GM19023 (cell line): ENCODE measurements around the gene PFKFB4.

Experiments
- ATAC-seq: cut with Tn5 transposase; IDR thresholded peaks from one replicate; pipeline ENCODE4 v1.9.1; 2021; ENCODE audit warnings: mild to moderate bottlenecking, moderate library complexity; ENCODE audit not compliant: unreplicated experiment

Gene PFKFB4

GRCh38 chr3:48585411-48585810 lies 28.8 kb upstream of the PFKFB4 start:
- ATAC-seq: no peak

DNA sequence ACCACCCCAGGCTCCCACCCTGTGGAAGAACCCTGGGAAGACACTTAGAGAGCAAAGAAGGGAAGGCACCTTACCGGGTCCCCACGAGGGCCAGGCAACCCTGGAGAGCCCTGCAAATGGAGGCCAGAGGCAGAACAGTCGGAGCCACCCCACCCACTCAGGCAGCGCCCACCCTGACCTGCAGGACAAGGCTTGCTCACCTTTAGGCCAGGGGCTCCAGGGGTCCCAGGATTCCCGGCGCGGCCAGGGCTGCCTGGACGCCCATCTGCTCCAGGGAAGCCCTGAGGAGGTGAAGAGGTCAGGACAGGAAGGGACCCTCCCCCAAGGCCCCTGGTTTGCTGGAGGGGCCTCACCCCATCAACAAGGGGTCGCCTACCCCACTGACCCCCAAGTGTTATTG lies 28.2 kb upstream of the PFKFB4 start:
- no peak for ATAC-seq

DNA sequence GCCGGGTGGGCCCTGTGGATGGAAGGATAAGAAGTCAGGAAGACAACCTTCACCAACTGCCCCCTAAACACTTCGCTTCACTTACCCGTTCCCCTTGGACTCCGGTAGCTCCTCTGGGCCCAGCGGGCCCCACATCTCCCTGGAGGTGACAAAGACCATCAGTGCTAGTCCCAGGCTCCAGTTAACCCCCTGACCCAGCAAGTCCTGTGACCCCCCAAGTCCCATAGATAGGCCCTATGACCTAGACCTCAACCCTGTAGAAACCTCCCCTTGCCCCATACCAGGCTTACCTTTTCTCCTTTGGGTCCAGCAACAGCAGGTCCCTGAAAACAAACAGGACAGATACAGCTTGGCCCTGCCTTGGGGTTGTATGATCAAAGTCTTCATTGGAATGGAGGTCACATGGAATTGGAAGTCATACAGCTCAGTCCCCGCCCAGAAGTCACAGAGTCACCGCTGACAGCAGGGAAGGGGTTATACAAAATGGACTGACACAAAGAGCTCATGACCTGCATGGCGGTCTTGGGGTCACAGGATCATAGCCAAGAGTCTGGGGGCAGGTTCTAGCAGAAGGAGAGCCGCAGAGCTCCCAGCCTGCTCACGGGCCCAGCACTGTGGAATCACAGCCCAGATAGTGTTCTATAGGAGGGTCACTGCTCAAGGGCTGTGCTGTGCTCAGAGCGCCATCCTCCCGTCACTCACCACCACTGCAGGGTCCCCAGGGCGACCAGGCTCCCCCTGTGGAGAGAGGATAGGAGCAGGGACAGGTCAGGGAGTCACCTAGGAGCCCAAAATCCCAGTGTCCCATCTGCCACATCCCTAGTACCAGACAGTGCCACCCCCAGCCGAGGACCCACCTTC lies 25.2 kb upstream of the PFKFB4 start:
- ATAC-seq: no peak

GRCh38 chr3:48576647-48577046 lies 20.0 kb upstream of the PFKFB4 start:
- no peak for ATAC-seq

DNA sequence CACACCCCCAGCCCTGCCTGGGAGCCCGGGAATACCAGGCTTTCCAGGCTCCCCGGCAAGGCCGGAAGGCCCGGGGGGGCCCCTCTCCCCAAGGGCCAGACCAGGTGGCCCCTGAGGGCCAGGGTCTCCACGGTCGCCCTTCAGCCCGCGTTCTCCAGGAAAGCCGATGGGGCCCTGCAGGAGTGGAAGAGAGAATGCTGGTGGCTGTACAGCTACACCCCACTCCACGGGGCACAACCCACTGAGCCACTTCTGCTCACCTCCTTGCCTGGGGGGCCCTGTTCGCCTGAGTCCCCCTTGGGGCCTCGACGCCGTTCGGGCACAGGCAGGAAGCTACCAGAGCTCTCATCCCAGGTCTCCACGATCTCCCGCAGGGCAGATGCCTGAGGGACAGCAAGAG lies 18.8 kb upstream of the PFKFB4 start:
- ATAC-seq: no peak

DNA sequence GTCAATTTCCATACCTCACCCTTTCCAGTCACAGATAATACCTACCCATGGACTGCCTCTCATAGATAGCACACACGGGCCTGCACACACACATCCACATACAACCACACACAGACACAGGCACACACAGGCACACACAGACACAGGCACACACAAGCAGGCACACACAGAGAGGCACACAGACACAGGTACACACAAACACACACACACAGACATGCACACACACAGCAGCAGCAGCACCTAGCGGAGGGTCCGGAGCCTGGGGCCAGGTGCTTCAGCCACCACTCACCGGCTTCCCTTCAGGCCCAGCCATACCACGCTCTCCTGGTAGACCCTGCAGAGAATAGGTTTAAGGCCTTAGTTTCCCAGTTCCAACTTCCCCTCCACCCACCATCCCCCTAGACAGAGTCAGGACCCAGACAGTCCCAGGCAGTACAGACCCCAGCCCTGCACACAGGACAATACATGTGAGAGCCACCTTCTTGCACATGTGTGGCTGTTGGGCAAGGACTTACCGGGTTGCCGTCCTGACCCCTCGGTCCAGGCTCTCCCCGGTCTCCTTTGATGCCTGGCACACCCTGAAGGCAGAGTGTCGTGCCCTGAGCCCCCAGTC lies 17.5 kb upstream of the PFKFB4 start:
- ATAC-seq: no peak

GRCh38 chr3:48572517-48572916 lies 15.9 kb upstream of the PFKFB4 start:
- ATAC-seq: no peak

DNA sequence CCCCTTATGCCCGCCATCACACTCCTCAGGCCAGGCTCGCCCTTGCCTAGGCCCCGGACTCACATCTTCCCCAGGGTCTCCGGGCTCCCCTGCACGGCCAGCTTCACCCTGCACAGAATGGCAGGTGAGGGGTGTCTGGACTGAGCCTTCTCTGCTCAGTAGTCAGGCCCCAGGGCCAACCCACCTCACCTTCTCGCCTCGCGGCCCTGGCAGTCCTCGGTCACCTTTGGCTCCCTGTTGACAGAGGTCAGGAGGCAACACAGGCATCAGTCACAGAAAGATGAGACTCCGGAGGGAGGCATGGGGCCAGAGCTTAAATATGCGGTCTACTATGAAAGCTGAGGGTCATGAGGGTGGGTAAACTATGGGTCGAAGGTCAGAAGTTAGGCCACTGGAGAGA lies 15.3 kb upstream of the PFKFB4 start:
- ATAC-seq: no peak

- ATAC-seq: no peak
Observed at GRCh38 chr3:48569808-48570450, 13.3 kb upstream of the PFKFB4 start.

DNA sequence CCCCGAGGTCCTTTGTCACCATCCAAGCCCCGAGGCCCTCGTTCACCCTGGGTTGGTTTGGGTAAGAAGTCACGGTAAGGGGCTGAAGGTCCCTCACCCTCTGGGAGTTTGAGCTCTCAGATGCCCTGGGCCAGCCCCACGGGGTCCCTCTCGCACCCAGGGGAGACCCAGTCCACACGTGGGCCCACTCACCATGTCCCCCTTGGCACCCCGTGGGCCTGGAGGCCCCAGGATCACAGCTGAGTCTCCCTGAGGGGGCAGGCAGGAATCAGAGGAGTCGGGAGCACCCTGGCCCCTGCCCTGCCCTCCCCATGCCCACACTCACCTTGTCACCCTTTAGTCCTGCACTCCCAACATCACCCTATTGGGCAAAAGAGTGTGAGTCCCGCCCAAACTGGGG lies 12.8 kb upstream of the PFKFB4 start:
- no peak for ATAC-seq

GRCh38 chr3:48568476-48568875 lies 11.9 kb upstream of the PFKFB4 start:
- ATAC-seq: no peak

DNA sequence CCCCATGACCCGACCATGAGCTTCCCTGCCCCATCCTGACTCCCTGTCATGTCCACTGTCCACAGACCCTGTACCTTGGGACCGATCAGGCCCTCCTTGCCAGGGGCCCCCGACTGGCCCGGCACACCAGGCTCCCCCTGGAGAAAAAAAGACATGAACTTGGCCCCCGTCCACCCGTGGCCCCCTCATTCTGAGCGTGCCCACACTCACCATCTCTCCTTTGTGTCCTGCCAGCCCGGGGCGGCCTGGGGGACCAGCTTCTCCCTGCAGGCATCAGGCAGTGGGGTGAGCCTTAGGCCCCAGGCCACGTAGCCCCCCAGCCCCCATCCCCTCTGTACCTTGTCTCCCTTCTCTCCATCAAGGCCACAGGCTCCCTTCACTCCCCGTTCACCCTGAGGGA lies 10.9 kb upstream of the PFKFB4 start:
- ATAC-seq: no peak

DNA sequence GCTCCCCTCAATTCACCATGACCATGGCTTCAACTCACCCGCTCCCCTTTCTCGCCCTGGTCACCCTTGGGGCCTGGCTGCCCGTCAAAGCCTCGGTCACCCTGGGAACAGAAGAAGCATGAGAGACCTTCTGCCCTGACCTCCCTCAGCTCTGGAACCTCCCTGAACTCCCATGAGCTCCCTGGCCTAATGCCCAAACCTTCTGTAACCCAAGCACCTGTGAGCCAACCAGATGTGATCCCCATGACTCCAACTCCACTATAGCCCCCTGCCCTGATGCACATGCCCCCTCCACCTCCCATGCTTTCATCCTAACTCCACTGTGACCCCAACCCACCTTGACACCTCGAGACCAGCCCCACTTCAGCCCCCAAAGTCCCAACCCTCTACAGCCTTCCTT lies 10.5 kb upstream of the PFKFB4 start:
- no peak for ATAC-seq

- no peak for ATAC-seq
Observed at GRCh38 chr3:48566401-48566760, 9.8 kb upstream of the PFKFB4 start.

DNA sequence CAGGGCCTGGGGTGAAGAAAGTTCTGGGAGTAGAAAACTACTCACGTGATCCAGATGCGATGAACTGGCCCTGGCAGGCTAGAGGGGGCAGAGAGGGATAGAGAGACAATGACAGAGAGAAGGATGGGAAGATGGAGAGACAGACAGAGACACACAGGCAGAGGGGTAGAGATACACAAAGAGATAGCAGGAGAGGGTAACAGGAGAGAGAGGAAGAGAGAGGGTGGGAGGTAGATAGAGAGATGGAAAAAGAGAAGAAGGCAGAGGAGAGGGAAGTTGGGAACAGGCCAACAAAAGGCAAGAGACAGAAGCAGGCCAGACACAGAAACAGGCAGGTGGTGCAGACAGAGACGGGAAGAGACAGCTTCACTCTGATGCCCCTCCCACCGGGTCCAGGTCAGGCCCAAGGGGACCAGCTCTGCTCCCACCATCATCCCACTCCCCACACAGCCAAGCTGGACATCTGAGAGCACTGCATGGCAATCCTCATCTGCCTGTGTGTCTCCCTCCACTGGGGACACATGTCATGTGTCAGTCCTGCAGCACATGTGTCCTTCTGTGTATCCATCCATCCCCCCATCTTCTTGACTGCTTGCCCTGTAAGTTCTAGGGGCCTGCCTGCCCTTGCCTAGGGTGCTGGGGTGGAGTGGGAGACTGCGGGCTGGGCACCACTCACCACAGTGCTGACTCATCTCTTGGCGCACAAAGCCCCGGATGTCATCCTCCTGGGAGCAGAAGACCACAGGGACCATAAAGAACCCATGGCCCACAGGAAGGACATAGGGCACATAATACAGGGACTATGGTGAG lies 9.2 kb upstream of the PFKFB4 start:
- ATAC-seq: no peak

GRCh38 chr3:48565186-48565585 lies 8.6 kb upstream of the PFKFB4 start:
- no peak for ATAC-seq

DNA sequence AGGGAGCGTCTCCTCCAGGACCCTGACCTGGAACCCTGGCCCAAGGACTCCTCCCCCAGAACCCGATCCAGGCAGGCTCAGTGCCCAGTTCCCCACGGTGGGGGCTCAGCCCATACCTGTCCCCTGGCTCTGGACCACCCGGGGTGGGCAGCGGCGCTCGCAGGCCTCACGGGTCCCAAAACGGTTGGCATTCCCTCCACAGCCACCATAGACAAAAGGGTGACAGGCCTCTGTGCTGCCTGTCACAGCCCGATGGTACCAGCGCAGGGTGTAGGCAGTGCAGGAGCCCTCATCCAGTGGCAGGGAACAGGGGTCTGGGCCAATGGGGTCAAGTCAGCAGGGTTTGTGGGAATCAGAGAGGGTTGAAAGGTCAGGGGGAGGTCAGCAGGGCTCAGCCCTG lies 8.1 kb upstream of the PFKFB4 start:
- no peak for ATAC-seq

GRCh38 chr3:48564022-48564421 lies 7.4 kb upstream of the PFKFB4 start:
- no peak for ATAC-seq

- no peak for ATAC-seq
Observed at GRCh38 chr3:48563382-48563918, 6.8 kb upstream of the PFKFB4 start, which contains the start of gene UCN2. Gene UCN2, minus strand, starts transcription at chr3:48563781. Its CDS starts 657 bp downstream, at chr3:48563124.

GRCh38 chr3:48562367-48563095 lies 5.9 kb upstream of the PFKFB4 start:
- no peak for ATAC-seq
